Testis (tissue), 3 donors: Measurements from ENCODE around the gene MCM5. TPM values are rescaled to one million over a fixed set of nuclear protein-coding genes. Genes with fewer than 3 reads are reported as not detected.

Experiments used
- DNase-seq: peaks from one replicate; pipeline ENCODE4 v3.0.0-alpha.2; 2019
- H3K27ac ChIP-seq, 2 donors: fragments of 200-600 bp; sonication (generic); one replicate each; pipeline ENCODE4 v1.5.1; 2019
- H3K27me3 ChIP-seq: fragments of 200-600 bp; sonication (generic); one replicate; pipeline ENCODE4 v1.5.1; 2019
- H3K36me3 ChIP-seq: fragments of 200-600 bp; sonication (generic); one replicate; pipeline ENCODE4 v1.5.1; 2017; ENCODE audit warnings: low read depth; ENCODE audit errors: missing control alignments
- H3K4me1 ChIP-seq: fragments of 200-600 bp; sonication (generic); one replicate; pipeline ENCODE4 v1.5.1; 2019
- H3K4me3 ChIP-seq, 2 donors: fragments of 200-600 bp; sonication (generic); one replicate each; pipeline ENCODE4 v1.5.1; 2017 to 2019
- H3K9me3 ChIP-seq: fragments of 200-600 bp; sonication (generic); one replicate; pipeline ENCODE4 v1.5.1; 2017
- CTCF ChIP-seq, 3 experiments: fragments of 450-650 bp in 2 of 3; fragments of 200-600 bp in 1 of 3; sonication (generic) in 1 of 3; IDR thresholded peaks; one replicate each; pipeline ENCODE4 v1.5.1; 2016 to 2019; ENCODE audit warnings: antibody characterized with exemption in 3 of 3, mild to moderate bottlenecking in 2 of 3, moderate library complexity in 1 of 3
- POLR2A ChIP-seq: fragments of 450-650 bp; IDR thresholded peaks from one replicate; pipeline ENCODE4 v1.6.1; 2017; ENCODE audit warnings: antibody characterized with exemption, mild to moderate bottlenecking, moderate library complexity
- WGBS, 2 donors: methylation state at CpG; one replicate each; pipeline ENCODE4 v1.1.5; 2018; 5-methylcytosine and 5-hydroxymethylcytosine counted together
- intact Hi-C: fragments of 100-400 bp; cut with DNase I; formaldehyde crosslinking; loops from one replicate; pipeline ENCODE4 v1.15.1; 2023; ENCODE audit warnings: low total_unique reads
- polyA plus RNA-seq: library from polyadenylated mRNA; stranded (reverse); fragments of 350-450 nt; fragmentation: Illumina TruSeq; extraction: RNeasy Lipid Tissue Mini Kit (QIAGEN cat#74804); gene quantifications from one replicate; pipeline ENCODE4 v1.2.3, GENCODE V29; 2014; ENCODE audit warnings: low read depth, low replicate concordance; ENCODE audit not compliant: insufficient read depth
- total RNA-seq, 2 donors: library from RNA; depleted of rRNA; stranded (reverse); fragments of >200 nt; gene quantifications; one replicate each; pipeline ENCODE4 v1.2.3, GENCODE V29; 2016

MCM5 gene
- total and polyA plus RNA-seq, 3 donors from 2014 or later: 34.3 to 49.6 (median 42.1) TPM

GRCh38 chr22:35380537-35381423, 19.2 kb upstream of the MCM5 start, which contains the start of gene HMOX1:
HMOX1 (plus strand) TSS chr22:35381096; CDS start chr22:35381174, 78 bp downstream.
- intact Hi-C loops: no loop called here
- H3K4me1 ChIP-seq: peaks cover 52% of the 10 kb centered on the region
- peak within 1 kb of the TSS; percentile 56 to 89 for H3K27ac ChIP-seq

GRCh38 chr22:35381424-35382009, 18.4 kb upstream of the MCM5 start:
- Histone ChIP-seq H3K4me1 (peaks cover 49% of the 10 kb centered on the region), H3K4me3 (peak overlapping the region; percentile 59 to 74), H3K36me3 (no peaks in the 10 kb centered on the region), H3K9me3 (no peaks in the 10 kb centered on the region), H3K27me3 (no peaks in the 10 kb centered on the region), H3K27ac (peak overlapping the region; percentile 56 to 71)
- WGBS, 2 donors: 35 to 36% methylated on average over 5 of the region's 5 CpGs
- DNase-seq: peak; percentile 57
- intact Hi-C loops: no loop called here
- no peak for TF ChIP-seq CTCF (IDR thresholded peaks at IDR 0.05)
- TF ChIP-seq POLR2A: no peak

More at GRCh38 chr22:35380537-35381423, 19.2 kb upstream of the MCM5 start, which contains the start of gene HMOX1:
- Histone ChIP-seq H3K4me3 (peak within 1 kb of the TSS; percentile 59 to 74), H3K9me3 (no peaks in the 10 kb centered on the region), H3K36me3 (no peaks in the 10 kb centered on the region), H3K27me3 (no peaks in the 10 kb centered on the region)
- TF ChIP-seq CTCF (IDR thresholded peaks at IDR 0.05): no peak
- TF ChIP-seq POLR2A: no peak
- whole genome bisulfite sequencing, 2 donors: 3 to 23% methylated on average over 3 to 46 of the region's 47 CpGs
- DNase-seq: peak; percentile 92

GRCh38 chr22:35383679-35384071, 16.3 kb upstream of the MCM5 start:
- Histone ChIP-seq H3K27ac (no peak overlapping the region), H3K36me3 (no peaks in the 10 kb centered on the region), H3K4me1 (peaks cover 28% of the 10 kb centered on the region), H3K4me3 (no peak overlapping the region), H3K9me3 (no peaks in the 10 kb centered on the region), H3K27me3 (no peaks in the 10 kb centered on the region)
- DNase-seq: no peak
- intact Hi-C loops: no loop called here
- no peak for TF ChIP-seq CTCF (IDR thresholded peaks at IDR 0.05)
- no peak for TF ChIP-seq POLR2A
- WGBS, 2 donors: 79 to 88% methylated on average over 3 of the region's 3 CpGs

GRCh38 chr22:35384527-35384926, 15.4 kb upstream of the MCM5 start:
- intact Hi-C loops: no loop called here
- no peak overlapping the region for H3K4me3 ChIP-seq
- peaks cover 20% of the 10 kb centered on the region for H3K4me1 ChIP-seq
- H3K36me3 ChIP-seq: no peaks in the 10 kb centered on the region
- no peaks in the 10 kb centered on the region for H3K27me3 ChIP-seq
- DNase-seq: no peak
- H3K27ac ChIP-seq: no peak overlapping the region
- H3K9me3 ChIP-seq: no peaks in the 10 kb centered on the region
- TF ChIP-seq CTCF (IDR thresholded peaks at IDR 0.05) (no peak), POLR2A (no peak)
- 78 to 79% methylated on average over 4 of the region's 4 CpGs for WGBS, 2 donors
